ENCODE measurements around the gene PPP1CA.

DNA sequence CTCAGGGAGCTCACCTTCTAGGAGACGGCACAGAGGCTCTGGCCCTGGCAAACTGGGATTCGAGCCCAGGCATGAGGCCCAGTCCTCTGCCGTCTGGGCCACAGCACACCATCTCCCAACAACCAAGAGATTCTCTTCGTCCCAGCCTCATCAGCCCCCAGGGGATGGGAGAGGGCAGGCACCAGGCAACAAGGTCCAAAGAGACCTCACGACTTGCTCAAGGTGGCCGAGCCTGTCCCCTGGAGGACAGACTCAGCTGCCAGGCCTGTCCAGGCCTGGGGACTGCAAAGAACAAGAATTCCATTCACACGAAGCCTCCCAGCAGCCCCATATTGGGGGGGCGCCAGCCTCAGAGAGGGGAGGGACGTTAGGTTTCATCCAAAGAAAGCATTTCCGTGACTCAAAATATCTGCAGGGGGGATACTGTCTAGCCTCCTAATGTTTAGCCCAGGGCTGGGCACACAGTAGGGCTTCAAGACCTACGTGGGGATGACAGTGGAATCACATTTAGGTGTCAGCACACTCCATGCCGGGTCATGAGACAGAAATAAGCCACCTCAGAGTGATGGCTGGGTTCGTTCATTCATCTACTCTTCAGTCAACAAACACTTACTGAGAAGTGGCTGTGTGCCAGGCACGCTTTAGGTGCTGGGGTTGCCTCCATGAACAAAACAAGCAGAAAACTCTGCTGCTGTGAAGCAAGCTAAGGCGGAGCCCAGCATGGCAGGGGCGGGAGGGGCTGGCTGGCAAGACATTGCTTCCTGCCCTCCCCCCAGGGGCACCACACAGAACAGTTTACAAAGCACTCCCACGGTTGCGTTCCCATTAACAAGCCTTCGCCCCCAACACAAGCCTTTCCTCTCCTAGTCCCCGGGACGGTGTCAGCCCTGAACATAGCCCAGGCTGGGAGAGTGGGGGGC is 15.0 kb upstream of the PPP1CA start:
- TF ChIP-seq, protein P1, sequence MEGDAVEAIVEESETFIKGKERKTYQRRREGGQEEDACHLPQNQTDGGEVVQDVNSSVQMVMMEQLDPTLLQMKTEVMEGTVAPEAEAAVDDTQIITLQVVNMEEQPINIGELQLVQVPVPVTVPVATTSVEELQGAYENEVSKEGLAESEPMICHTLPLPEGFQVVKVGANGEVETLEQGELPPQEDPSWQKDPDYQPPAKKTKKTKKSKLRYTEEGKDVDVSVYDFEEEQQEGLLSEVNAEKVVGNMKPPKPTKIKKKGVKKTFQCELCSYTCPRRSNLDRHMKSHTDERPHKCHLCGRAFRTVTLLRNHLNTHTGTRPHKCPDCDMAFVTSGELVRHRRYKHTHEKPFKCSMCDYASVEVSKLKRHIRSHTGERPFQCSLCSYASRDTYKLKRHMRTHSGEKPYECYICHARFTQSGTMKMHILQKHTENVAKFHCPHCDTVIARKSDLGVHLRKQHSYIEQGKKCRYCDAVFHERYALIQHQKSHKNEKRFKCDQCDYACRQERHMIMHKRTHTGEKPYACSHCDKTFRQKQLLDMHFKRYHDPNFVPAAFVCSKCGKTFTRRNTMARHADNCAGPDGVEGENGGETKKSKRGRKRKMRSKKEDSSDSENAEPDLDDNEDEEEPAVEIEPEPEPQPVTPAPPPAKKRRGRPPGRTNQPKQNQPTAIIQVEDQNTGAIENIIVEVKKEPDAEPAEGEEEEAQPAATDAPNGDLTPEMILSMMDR (IDR thresholded peaks at IDR 0.05; ENCODE audit: borderline replicate concordance, extremely low read depth, low read length, poor library complexity, severe bottlenecking): no peak
- TF ChIP-seq EZH2 (IDR thresholded peaks at IDR 0.05; ENCODE audit: borderline replicate concordance, low read depth, low read length, severe bottlenecking): no peak
